GM19351 (cell line): Measurements from ENCODE around the gene TTLL9.

Source experiments
- ATAC-seq: cut with Tn5 transposase; IDR thresholded peaks from one replicate; pipeline ENCODE4 v1.9.1; 2021; ENCODE audit warnings: mild to moderate bottlenecking, moderate library complexity; ENCODE audit not compliant: unreplicated experiment

Gene TTLL9

GRCh38 chr20:31974296-31974695 is 103.9 kb downstream of the TTLL9 start:
- ATAC-seq: no peak

- no peak for ATAC-seq
Measured at GRCh38 chr20:31974951-31975487, 104.6 kb downstream of the TTLL9 start.

GRCh38 chr20:31975874-31976273 is 105.4 kb downstream of the TTLL9 start:
- no peak for ATAC-seq

- no peak for ATAC-seq
Measured at GRCh38 chr20:31977080-31977479, 106.6 kb downstream of the TTLL9 start.

GRCh38 chr20:31979713-31980426 is 109.4 kb downstream of the TTLL9 start:
- ATAC-seq: no peak

GRCh38 chr20:31981784-31982183 is 111.3 kb downstream of the TTLL9 start:
- ATAC-seq: no peak

GRCh38 chr20:31984981-31985471 is 114.6 kb downstream of the TTLL9 start:
- no peak for ATAC-seq

GRCh38 chr20:31987744-31988143 is 117.3 kb downstream of the TTLL9 start:
- ATAC-seq: no peak

GRCh38 chr20:31988430-31989015 is 118.1 kb downstream of the TTLL9 start:
- ATAC-seq: no peak

- no peak for ATAC-seq
Measured at GRCh38 chr20:31989030-31989645, 118.7 kb downstream of the TTLL9 start.

- ATAC-seq: no peak
Measured at GRCh38 chr20:31990641-31991338, 120.4 kb downstream of the TTLL9 start.

GRCh38 chr20:31991339-31991705 is 120.9 kb downstream of the TTLL9 start:
- ATAC-seq: no peak

GRCh38 chr20:31992086-31992485 is 121.7 kb downstream of the TTLL9 start:
- ATAC-seq: no peak
